HepG2 (cell line): ENCODE measurements around the gene ASB16. TPM values are rescaled to one million over a fixed set of nuclear protein-coding genes. Genes with fewer than 3 reads are reported as not detected.

ENCODE experiments used
- AGO1 ChIP-seq: fragments of 200-400 bp; formaldehyde crosslinking; IDR thresholded peaks from 2 replicates; pipeline ENCODE4 v1.6.1; 2017; ENCODE audit warnings: mild to moderate bottlenecking, low read depth, low read length, moderate library complexity; ENCODE audit not compliant: poor library complexity, severe bottlenecking
- HINFP ChIP-seq: sonication (generic); formaldehyde crosslinking; IDR thresholded peaks from 2 replicates; pipeline ENCODE4 v1.4.0; 2020; ENCODE audit warnings: low read depth, mild to moderate bottlenecking, missing genetic modification reagents
- NFKB2 ChIP-seq: sonication (generic); formaldehyde crosslinking; IDR thresholded peaks from 2 replicates; pipeline ENCODE4 v1.4.0; 2020; ENCODE audit warnings: missing genetic modification reagents, borderline replicate concordance
- RFXANK ChIP-seq: IDR thresholded peaks from 2 replicates; pipeline ENCODE4 v1.6.1; 2016
- SCMH1 ChIP-seq: sonication (generic); formaldehyde crosslinking; IDR thresholded peaks from 2 replicates; pipeline ENCODE4 v1.9.0; 2021; ENCODE audit warnings: missing genetic modification reagents, mild to moderate bottlenecking, borderline replicate concordance
- SNAPC4 ChIP-seq: sonication (generic); formaldehyde crosslinking; IDR thresholded peaks from 2 replicates; pipeline ENCODE4 v1.4.0; 2020; ENCODE audit warnings: mild to moderate bottlenecking, missing genetic modification reagents
- TFDP2 ChIP-seq: sonication (generic); formaldehyde crosslinking; IDR thresholded peaks from 2 replicates; pipeline ENCODE4 v1.4.0; 2020; ENCODE audit warnings: missing genetic modification reagents
- ZBED4 ChIP-seq: sonication (generic); formaldehyde crosslinking; IDR thresholded peaks from 2 replicates; pipeline ENCODE4 v1.4.0; 2020; ENCODE audit warnings: missing genetic modification reagents, borderline replicate concordance
- ZBTB8A ChIP-seq: sonication (generic); formaldehyde crosslinking; IDR thresholded peaks from 2 replicates; pipeline ENCODE4 v1.4.0; 2020; ENCODE audit warnings: mild to moderate bottlenecking, low read depth, missing genetic modification reagents, borderline replicate concordance
- ZKSCAN8 ChIP-seq: IDR thresholded peaks from 2 replicates; pipeline ENCODE4 v1.6.1; 2016; ENCODE audit warnings: borderline replicate concordance, missing genetic modification reagents, missing compliant biosample characterization
- ZNF451 ChIP-seq: sonication (generic); formaldehyde crosslinking; IDR thresholded peaks from 2 replicates; pipeline ENCODE4 v1.5.0; 2020; ENCODE audit warnings: mild to moderate bottlenecking, missing genetic modification reagents
- ZNF597 ChIP-seq: sonication (generic); formaldehyde crosslinking; IDR thresholded peaks from 2 replicates; pipeline ENCODE4 v1.5.0; 2020; ENCODE audit warnings: missing genetic modification reagents
- polyA plus RNA-seq, 8 experiments: library from polyadenylated mRNA; depleted of rRNA in 3 of 8; stranded (reverse) in 7 of 8; unstranded in 1 of 8; fragments of >200 nt; fragmentation: Illumina TruSeq in 4 of 8; extraction: Trizol in 4 of 8; gene quantifications; 2 replicates each; pipeline versions ENCODE4 v1.2.1 to v1.2.3, GENCODE V29; 2011 to 2016; ENCODE audit warnings: low read depth in 4 of 8, missing spikeins in 1 of 8, mixed read lengths in 1 of 8; ENCODE audit not compliant: insufficient read depth in 1 of 8
- total RNA-seq, 5 experiments: library from RNA; depleted of rRNA; stranded (reverse); fragments of >200 nt; fragmentation: Illumina TruSeq; extraction: Trizol; gene quantifications; 2 replicates each; pipeline ENCODE4 v1.2.3, GENCODE V29; 2016; ENCODE audit warnings: low read depth in 1 of 5

Gene ASB16
- total and polyA plus RNA-seq, 2 of the 13 experiments (the other 11 are each of a cell fraction or from before 2014, with no cell fraction given) = 0.07 TPM; not detected in 1

- TF ChIP-seq TFDP2 (CRISPR knock-in tag) (no peak), NFKB2 (CRISPR knock-in tag) (peak; percentile 22; the same call in 1 of the 2 replicates), ZBED4 (CRISPR knock-in tag) (no peak), RFXANK (CRISPR knock-in tag) (no peak), ZKSCAN8 (no peak), SNAPC4 (CRISPR knock-in tag) (no peak), ZBTB8A (CRISPR knock-in tag) (no peak), ZNF597 (CRISPR knock-in tag) (no peak), HINFP (CRISPR knock-in tag) (no peak), SCMH1 (CRISPR knock-in tag) (no peak), AGO1 (peak; percentile 82), ZNF451 (CRISPR knock-in tag) (0 out of 2 replicates have a peak, but pooled peaks have one; percentile 14)
Observed at GRCh38 chr17:44170499-44171201, at the start of gene ASB16 (continued).
